Left ventricle myocardium inferior (tissue), 1 donor: ENCODE measurements around the gene NGF. TPM values are rescaled to one million over a fixed set of nuclear protein-coding genes. Genes with fewer than 3 reads are reported as not detected.
A peak's percentile ranks its signal among the peaks of the same experiment; 100 is the strongest.

Experiments used
- DNase-seq: peaks from one replicate; pipeline ENCODE4 v3.0.0-alpha.2; 2020
- H3K27ac ChIP-seq: fragments of 200-600 bp; replicated peaks from 2 replicates; pipeline ENCODE4 v1.8.0; 2021
- H3K27me3 ChIP-seq: fragments of 200-600 bp; 2 replicates; pipeline ENCODE4 v1.8.0; 2021; ENCODE audit warnings: low read depth
- H3K36me3 ChIP-seq: fragments of 200-600 bp; 2 replicates; pipeline ENCODE4 v1.8.0; 2021
- H3K4me1 ChIP-seq: fragments of 200-600 bp; 2 replicates; pipeline ENCODE4 v1.8.0; 2021
- H3K4me3 ChIP-seq: fragments of 200-600 bp; 2 replicates; pipeline ENCODE4 v1.8.0; 2021; ENCODE audit warnings: mild to moderate bottlenecking, moderate library complexity
- H3K9me3 ChIP-seq: fragments of 200-600 bp; replicated peaks from 2 replicates; pipeline ENCODE4 v1.8.0; 2021
- CTCF ChIP-seq: fragments of 200-600 bp; IDR thresholded peaks from 2 replicates; pipeline ENCODE4 v1.8.0; 2021; ENCODE audit warnings: antibody characterized with exemption, mild to moderate bottlenecking, borderline replicate concordance
- intact Hi-C: fragments of 100-400 bp; cut with micrococcal nuclease; formaldehyde crosslinking; loops from one replicate; pipeline ENCODE4 v1.11.0; 2022
- total RNA-seq: library from RNA; stranded (reverse); fragmentation: NEBNext Ultra II Directional; extraction: Animal tissue kit (Norgen Biotek cat#: 25700); gene quantifications from one replicate; pipeline ENCODE4 v1.2.1, GENCODE V29; 2021
- donor health status: DM: no; HTN: yes; CAD: no; lungs with severe emphysema.

Gene NGF
- total RNA-seq, 1 donor from 2014 or later = 5.3 TPM

- peaks cover 11% of the 10 kb centered on the region for H3K36me3 ChIP-seq
- intact Hi-C loops = no loop called here
- H3K4me1 ChIP-seq = peaks cover 31% of the 10 kb centered on the region
- DNase-seq = no peak
- no peaks in the 10 kb centered on the region for H3K9me3 ChIP-seq
- H3K27ac ChIP-seq = no peak overlapping the region
- no peak for TF ChIP-seq CTCF
- H3K27me3 ChIP-seq = no peaks in the 10 kb centered on the region
- no peak overlapping the region for H3K4me3 ChIP-seq
Measured at GRCh38 chr1:115293006-115293405, 45.0 kb downstream of the NGF start.

- Histone ChIP-seq H3K27ac (no peak overlapping the region), H3K36me3 (peaks cover 11% of the 10 kb centered on the region), H3K4me1 (peaks cover 18% of the 10 kb centered on the region), H3K4me3 (no peak overlapping the region), H3K27me3 (no peaks in the 10 kb centered on the region), H3K9me3 (no peaks in the 10 kb centered on the region)
- intact Hi-C loops = no loop called here
- no peak for TF ChIP-seq CTCF
- DNase-seq = no peak
Measured at GRCh38 chr1:115291741-115292140, 46.3 kb downstream of the NGF start.

- Histone ChIP-seq H3K27me3 (no peaks in the 10 kb centered on the region), H3K36me3 (peaks cover 22% of the 10 kb centered on the region), H3K27ac (peak overlapping the region; percentile 30), H3K4me3 (no peak overlapping the region), H3K4me1 (peaks cover 18% of the 10 kb centered on the region), H3K9me3 (no peaks in the 10 kb centered on the region)
- no peak for TF ChIP-seq CTCF
- no peak for DNase-seq
- intact Hi-C loops = no loop called here
Measured at GRCh38 chr1:115289940-115290339, 48.1 kb downstream of the NGF start.

- peaks cover 27% of the 10 kb centered on the region for H3K4me1 ChIP-seq
- TF ChIP-seq CTCF = no peak
- no peaks in the 10 kb centered on the region for H3K27me3 ChIP-seq
- no peak overlapping the region for H3K4me3 ChIP-seq
- intact Hi-C loops = no loop called here
- H3K27ac ChIP-seq = peak overlapping the region; percentile 8
- DNase-seq = no peak
- peaks cover 22% of the 10 kb centered on the region for H3K36me3 ChIP-seq
- no peaks in the 10 kb centered on the region for H3K9me3 ChIP-seq
Measured at GRCh38 chr1:115288591-115289198, 49.4 kb downstream of the NGF start.

GRCh38 chr1:115286431-115287205 is 51.4 kb downstream of the NGF start:
- H3K4me1 ChIP-seq = peaks cover 34% of the 10 kb centered on the region
- no peak for DNase-seq
- no peaks in the 10 kb centered on the region for H3K9me3 ChIP-seq
- H3K27ac ChIP-seq = peak overlapping the region; percentile 12
- peaks cover 18% of the 10 kb centered on the region for H3K36me3 ChIP-seq
- no peak overlapping the region for H3K4me3 ChIP-seq
- TF ChIP-seq CTCF = no peak
- intact Hi-C loops = no loop called here
- H3K27me3 ChIP-seq = no peaks in the 10 kb centered on the region
